ENCODE data around the gene FOXA1.

Gene FOXA1

DNA sequence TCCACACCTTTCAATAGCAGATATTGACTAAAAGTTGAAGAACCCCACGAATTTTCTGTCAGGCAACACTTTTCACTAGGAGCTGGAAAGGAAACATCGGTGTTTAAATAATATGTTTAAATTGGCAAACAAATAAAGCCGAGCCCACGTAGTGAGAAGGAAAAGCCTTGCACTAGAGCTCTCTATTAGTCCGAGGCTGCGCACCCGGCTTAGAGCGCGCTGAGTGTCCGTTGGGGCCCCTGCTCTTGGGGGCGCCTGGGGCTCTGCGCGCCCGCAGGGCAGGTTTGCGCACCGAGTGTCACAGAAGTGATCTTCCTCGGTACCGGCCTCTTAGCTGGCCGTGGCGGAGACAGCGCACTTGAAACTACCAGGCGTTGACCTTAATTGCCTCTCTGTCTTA lies 6.8 kb upstream of the FOXA1 start:
- DNase-seq = no peak

- DNase-seq = no peak
Measured at GRCh38 chr14:37600880-37601741, 6.1 kb upstream of the FOXA1 start.

- no peak for DNase-seq
Measured at GRCh38 chr14:37599507-37600368, 4.7 kb upstream of the FOXA1 start.

DNA sequence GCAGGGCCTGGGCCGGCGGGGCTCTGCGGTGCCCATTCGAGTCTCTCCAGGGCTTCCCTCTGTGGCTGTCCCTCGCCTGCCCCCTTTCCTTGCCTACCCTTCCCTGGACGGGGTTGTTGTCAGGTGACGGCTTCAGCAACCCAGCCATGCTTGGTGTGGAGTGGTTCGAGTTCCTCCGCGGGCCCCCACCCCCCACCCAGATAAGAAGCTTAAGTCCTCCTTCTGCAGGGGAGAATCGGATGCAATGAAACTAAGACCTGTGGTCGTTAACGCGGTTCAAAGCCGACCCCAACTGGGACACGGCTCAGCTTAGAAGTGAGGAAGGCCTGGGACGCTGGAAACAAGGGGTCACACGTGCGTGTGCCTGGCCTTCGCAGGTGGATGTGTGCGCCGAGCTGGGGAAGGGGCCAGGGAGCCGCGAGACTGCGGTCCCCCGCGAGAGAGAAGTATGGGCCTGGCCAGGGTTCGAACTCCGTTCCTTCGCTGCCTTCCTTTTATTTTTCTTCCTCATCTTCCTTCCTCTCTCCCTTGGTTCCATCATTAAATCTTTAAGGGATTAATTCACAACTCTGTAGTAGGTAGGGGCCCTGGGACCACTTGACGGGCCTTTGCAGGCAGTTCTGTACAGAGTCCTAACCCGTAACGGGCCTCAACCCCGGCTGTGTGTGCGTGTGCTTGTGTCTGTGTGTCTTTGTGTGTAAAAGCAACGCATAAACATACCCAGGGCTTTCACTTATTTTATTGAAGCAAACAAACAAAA lies 3.9 kb upstream of the FOXA1 start:
- no peak for DNase-seq

GRCh38 chr14:37597914-37598746 lies 3.1 kb upstream of the FOXA1 start:
- no peak for DNase-seq

DNA sequence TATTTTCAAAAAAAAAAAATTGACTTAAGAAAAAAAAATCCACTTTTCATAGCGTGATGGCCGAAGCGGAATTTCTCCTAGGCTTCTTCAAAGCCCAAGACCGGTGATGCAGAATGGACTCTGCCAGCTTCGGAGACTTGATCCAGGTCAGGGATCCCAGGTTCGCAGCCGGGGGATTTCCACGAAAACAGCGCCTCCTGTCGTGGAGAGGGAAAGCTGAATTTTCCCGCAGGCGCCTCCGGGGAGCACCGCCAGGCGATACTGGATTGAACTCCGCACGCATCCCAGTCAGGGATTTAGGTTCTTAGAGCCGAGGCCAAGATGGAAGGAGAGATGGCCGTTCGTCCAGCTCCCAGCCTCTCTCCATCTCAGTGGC lies 2.5 kb upstream of the FOXA1 start:
- DNase-seq = no peak

DNA sequence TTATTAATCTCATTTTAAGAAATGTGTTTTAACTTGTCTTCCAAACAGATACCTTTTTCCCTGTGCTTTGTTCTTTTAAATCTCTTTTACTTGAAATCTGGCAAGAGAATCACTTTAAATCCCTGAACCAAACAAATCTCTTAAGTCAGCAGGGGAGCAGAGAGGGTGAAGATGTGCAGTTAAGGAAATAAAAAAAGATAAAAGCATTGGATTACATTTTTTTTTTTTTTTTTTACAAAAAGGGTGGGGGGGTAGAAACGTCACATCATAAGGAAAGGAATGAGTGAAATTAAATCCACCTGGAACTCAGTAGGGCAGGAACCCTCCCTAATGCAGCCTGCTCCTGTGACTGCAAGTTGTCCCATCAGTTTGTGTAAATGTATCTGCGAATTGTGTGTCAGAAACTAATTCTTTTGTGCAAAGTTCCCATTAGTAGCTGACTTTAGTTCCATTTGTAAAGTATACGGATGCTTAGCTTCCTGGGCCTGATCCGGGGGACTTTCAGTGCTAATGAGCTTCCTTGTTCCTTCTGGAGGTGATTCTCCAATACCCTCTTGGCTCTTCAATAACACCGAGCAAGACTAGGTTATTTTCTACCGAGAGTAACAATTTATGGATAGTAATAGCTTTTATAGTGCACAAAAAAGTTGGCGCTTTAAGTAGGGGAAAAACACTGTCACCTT lies 1.9 kb upstream of the FOXA1 start:
- DNase-seq = no peak

- no peak for DNase-seq
Measured at GRCh38 chr14:37595809-37596621, 966 bp upstream of the FOXA1 start.

DNA sequence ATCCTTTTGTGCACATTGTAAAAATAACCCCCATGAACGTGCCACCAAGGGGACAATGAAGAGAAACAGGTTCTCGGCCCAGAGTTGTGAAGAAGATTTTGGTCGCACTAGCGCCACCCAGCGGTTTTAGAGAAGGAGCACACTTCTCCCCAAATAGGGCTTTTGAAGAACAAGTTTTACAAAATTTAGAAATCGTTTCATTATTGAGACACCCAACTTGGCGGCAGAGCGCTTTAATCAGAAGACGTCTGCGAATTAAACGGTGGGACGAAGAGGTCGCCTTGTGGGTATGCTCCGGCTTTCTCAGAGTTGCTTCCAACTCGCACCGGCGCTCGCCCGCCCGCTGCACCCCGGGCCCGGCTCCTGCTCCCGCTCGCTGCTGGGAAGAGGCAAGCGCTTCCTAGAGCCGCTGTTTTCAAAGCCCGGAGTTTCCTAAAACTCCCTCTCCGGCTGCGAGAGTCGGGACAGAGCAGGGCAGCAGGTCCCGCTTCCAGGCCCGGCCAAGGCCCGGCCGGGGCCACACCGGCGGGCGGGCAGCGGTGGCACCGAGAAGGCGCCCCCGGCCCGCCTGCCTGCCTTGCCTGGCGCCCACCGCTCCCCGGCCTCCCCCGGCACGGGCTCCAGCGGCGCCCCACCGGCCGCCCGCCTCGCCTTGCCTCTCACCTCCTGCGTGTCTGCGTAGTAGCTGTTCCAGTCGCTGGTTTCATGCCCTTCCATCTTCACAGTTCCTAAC lies 645 bp downstream of the FOXA1 start:
- no peak for DNase-seq

DNA sequence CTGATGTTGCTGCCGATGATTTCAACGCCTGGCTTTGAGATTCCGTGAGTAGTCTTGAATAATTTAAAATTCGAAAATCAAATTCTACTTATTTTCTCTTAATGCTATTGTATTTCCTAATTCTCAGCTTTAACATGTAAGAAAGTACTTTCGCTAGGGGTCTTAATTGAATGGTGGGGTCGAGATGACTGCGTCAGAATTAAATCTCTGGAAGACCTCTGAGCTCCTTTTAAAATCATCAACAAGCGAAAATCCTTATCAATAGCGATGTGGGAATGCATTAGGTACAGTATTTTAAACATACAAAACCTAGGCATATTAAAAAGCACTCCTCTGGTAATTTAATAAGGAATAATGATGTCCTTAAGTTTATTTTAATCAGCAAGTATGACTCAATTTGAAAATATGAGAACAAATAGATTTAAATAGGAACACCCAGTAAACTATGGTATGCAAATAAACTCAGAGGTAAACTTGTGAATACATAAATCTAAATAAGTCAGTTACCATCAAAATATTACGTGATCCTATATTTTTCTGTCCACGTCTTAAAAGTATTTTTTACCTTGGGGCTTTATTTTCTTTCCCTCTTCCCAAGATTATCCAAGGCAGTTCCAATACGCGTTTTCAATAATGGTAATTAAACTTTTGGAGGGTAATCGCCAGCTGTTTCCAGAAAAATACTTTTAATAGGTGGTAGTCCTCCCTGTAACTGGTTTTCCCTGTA lies 1.4 kb downstream of the FOXA1 start:
- no peak for DNase-seq

GRCh38 chr14:37592482-37593408 lies 2.3 kb downstream of the FOXA1 start:
- no peak for DNase-seq

GRCh38 chr14:37591941-37592481 lies 3.0 kb downstream of the FOXA1 start:
- DNase-seq = no peak

DNA sequence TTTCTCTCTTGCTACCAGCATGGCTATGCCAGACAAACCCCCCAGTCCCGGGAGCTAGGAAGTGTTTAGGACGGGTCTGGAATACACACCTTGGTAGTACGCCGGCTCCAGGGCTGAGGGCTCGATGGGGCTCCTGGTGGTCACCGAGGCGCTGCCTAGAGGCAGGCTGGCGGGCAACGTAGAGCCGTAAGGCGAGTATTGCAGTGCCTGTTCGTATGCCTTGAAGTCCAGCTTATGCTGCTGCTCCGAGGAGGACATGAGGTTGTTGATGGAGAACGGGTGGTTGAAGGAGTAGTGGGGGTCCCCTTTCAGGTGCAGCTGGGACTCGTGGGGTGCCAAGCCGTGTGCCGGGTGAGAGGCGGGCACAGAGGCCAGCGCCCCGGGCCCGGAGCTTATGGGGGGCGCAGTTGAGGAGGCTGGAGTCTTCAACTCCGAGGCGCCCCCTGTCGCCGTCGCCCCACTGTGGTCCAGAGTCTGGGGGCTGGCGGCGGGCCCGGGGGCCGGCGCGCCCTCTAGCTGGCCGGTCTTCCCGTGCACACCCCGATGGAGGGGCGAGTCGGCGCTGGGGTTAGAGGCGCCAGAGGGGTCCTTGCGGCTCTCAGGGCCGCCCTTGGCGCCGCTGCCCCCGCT lies 3.6 kb downstream of the FOXA1 start:
- DNase-seq = no peak

DNA sequence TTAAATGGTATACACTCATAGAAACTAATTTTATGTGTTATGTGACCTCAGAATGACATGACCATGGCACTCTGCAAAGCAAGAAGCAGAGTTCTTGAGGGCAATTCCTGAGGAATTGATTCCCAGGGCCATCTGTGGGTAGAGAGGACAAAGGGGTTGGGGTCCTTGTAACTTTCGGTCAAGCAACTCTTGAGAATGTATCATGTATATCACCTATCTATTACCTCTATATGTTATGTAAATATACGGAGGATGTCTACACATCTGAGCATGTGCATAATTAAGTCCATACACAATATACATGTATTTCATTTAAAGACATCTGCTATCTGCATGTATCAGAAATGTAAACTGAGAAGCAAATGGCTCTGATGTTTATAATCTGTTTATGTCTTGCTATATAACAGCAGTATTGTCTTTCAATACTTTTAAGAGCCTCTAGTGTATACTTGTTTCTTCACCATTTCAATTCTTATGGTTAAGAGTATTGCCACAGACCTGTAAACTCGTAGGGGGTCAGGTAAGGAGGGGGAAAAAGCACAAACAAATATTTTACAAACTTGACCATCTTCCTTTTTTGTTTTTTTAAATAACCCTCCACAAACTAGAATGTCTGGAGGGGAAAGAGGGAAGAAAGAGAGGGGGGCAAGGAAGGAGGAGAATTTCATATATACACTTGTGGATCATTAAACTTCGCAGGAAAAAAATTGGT lies 4.5 kb downstream of the FOXA1 start:
- no peak for DNase-seq

DNA sequence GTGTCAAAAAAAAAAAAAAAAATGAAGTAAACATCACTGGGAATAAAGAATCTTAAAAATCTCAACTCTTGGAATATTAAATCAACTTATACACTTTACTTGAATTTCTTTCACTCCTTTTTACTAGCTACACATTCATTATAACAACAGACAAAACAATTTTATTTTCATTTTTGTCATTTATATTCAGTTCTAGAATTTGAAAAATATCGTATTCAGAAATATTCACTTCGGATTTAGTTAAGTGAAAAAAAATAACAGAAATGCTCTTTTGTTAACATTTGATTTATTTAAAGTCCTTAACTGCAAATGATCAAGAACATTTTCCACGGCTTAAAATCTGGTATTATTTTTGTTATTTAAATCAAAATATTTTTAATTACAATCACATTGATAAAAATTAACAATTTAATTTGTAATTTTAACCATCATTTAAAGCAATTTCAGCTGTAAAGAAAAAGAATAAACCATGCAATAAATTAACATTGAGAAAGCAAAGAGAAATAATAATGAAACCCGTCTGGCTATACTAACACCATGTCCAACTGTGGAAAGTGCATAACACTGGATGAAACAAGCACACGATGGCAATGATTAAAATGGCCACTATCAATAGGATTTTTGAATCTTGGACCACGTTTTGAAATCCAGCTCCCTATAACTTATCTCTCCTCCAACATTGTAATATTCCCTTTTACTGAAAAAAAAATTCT lies 5.2 kb downstream of the FOXA1 start:
- no peak for DNase-seq

Data from activated CD4-positive, CD25-positive, alpha-beta regulatory T cell treated with anti-CD3 and anti-CD28 coated beads, Interleukin-2, amount 50 U/mL, for 72 hours (primary cell).